Measurements from ENCODE around the gene KCNQ1. TPM values are rescaled to one million over a fixed set of nuclear protein-coding genes. Genes with fewer than 3 reads are reported as not detected.

KCNQ1 gene
- total and polyA plus RNA-seq, 2 donors (not counting 3 experiments of a cell fraction or from before 2014, with no cell fraction given) = 0.07 to 0.09 TPM

- POLR2A ChIA-PET = interaction anchor here (1.6 kb wide), 1 partner anchor 116 kb away, joined by 7 read pairs; no protein-coding TSS in a partner anchor
- FAIRE-seq = no peak
- intact Hi-C loops (cut with micrococcal nuclease) = no loop called here
Measured at GRCh38 chr11:2421226-2421994, 23.4 kb upstream of the KCNQ1 start.

More at GRCh38 chr11:2421226-2421994, 23.4 kb upstream of the KCNQ1 start:
- CTCF ChIA-PET = interaction anchor here (0.6 to 10.1 kb wide), 33 partner anchors 10 to 506 kb away, joined by 3 to 829 read pairs (median 5); partner anchors contain the start of genes C11orf21, CD81, TSPAN32 and TSSC4
- no peak overlapping the region for H3K4me3 ChIP-seq (replicated peaks in 1 of 3; ENCODE audit: insufficient read depth in 1 of 3, low read depth in 1 of 3, low read length in 3 of 3)
- no peak for DNase-seq (ENCODE audit: low read depth, low spot score)
- H3K79me2 ChIP-seq (ENCODE audit: control insufficient read depth, insufficient read depth, low read length) = no peaks in the 10 kb centered on the region
- no peaks in the 10 kb centered on the region for H3K9me3 ChIP-seq (replicated peaks; ENCODE audit: control insufficient read depth, insufficient read depth, low read length)
- H3K9me1 ChIP-seq (replicated peaks; ENCODE audit: control insufficient read depth, extremely low read depth, insufficient read depth, low read length) = no peaks in the 10 kb centered on the region
- H3K27me3 ChIP-seq (ENCODE audit: control insufficient read depth in 2 of 2, insufficient read depth in 2 of 2, low read length in 2 of 2) = no peaks in the 10 kb centered on the region
- no peak overlapping the region for H3K4me2 ChIP-seq (ENCODE audit: insufficient read depth, low read length)
- H4K20me1 ChIP-seq (replicated peaks; ENCODE audit: control insufficient read depth, extremely low read depth, insufficient read depth, low read length) = no peaks in the 10 kb centered on the region
- H2AFZ ChIP-seq (ENCODE audit: low read depth, low read length) = no peak overlapping the region
- H3K36me3 ChIP-seq (ENCODE audit: control insufficient read depth in 2 of 2, extremely low read depth in 1 of 2, insufficient read depth in 2 of 2, low read length in 2 of 2) = no peaks in the 10 kb centered on the region
- no peak overlapping the region for H3K27ac ChIP-seq (ENCODE audit: insufficient read depth, low read depth, low read length)
- dilution Hi-C loops (cut with MboI; ENCODE audit: extremely low pct_ligation_motif_present, low sequenced_read_pairs) = no loop called here
- H3K9ac ChIP-seq (replicated peaks; ENCODE audit: extremely low read depth, insufficient read depth, low read length) = no peak overlapping the region
- no peaks in the 10 kb centered on the region for H3K4me1 ChIP-seq (ENCODE audit: control insufficient read depth, extremely low read depth, insufficient read depth, low read length)
- BruUV-seq (replicated peaks) = no TSS peak
- no peak for TF ChIP-seq FOS (IDR thresholded peaks at IDR 0.05; ENCODE audit: borderline replicate concordance, insufficient read depth, low read length)
- TF ChIP-seq GATA2 (IDR thresholded peaks at IDR 0.05; ENCODE audit: insufficient read depth, insufficient read length, low read depth, low read length) = no peak
- no peak for TF ChIP-seq CTCF (IDR thresholded peaks at IDR 0.05; ENCODE audit: extremely low read depth in 1 of 2, insufficient read depth in 1 of 2, low read depth in 1 of 2, low read length in 2 of 2)
